H9 (cell line): Measurements from ENCODE around the gene ADAM19. TPM values are rescaled to one million over a fixed set of nuclear protein-coding genes. Genes with fewer than 3 reads are reported as not detected.

Source experiments
- DNase-seq: peaks from one replicate; pipeline ENCODE4 v3.0.0-alpha.2; 2017
- H2AFZ ChIP-seq: one replicate; pipeline ENCODE4 v1.6.1; 2013; ENCODE audit warnings: mild to moderate bottlenecking, low read length, control low read depth, moderate library complexity
- H2AK5ac ChIP-seq: 2 replicates; pipeline ENCODE4 v1.6.1; 2013; ENCODE audit warnings: low read length, control low read depth, mixed read lengths; ENCODE audit not compliant: insufficient read length
- H2BK120ac ChIP-seq: one replicate; pipeline ENCODE4 v1.6.1; 2013; ENCODE audit warnings: low read depth, mild to moderate bottlenecking, low read length, control low read depth, inconsistent platforms; ENCODE audit not compliant: poor library complexity, severe bottlenecking
- H2BK12ac ChIP-seq: 2 replicates; pipeline ENCODE4 v1.6.1; 2013; ENCODE audit warnings: low read length, control low read depth, mixed read lengths, low read depth; ENCODE audit not compliant: insufficient read length
- H2BK15ac ChIP-seq: 2 replicates; pipeline ENCODE4 v1.6.1; 2013; ENCODE audit warnings: low read depth, low read length, control low read depth
- H2BK20ac ChIP-seq: one replicate; pipeline ENCODE4 v1.6.1; 2013; ENCODE audit warnings: low read depth, mild to moderate bottlenecking, low read length, control low read depth, inconsistent platforms; ENCODE audit not compliant: poor library complexity, severe bottlenecking
- H2BK5ac ChIP-seq: 2 replicates; pipeline ENCODE4 v1.6.1; 2013; ENCODE audit warnings: low read length, control low read depth, mixed read lengths; ENCODE audit not compliant: insufficient read length
- H3K14ac ChIP-seq: 2 replicates; pipeline ENCODE4 v1.6.1; 2013; ENCODE audit warnings: low read length, control low read depth; ENCODE audit not compliant: insufficient read depth
- H3K18ac ChIP-seq: 2 replicates; pipeline ENCODE4 v1.6.1; 2013; ENCODE audit warnings: low read depth, mild to moderate bottlenecking, mixed read lengths, low read length, control low read depth; ENCODE audit not compliant: insufficient read length
- H3K23ac ChIP-seq: 2 replicates; pipeline ENCODE4 v1.6.1; 2013; ENCODE audit warnings: low read length, control low read depth, mixed read lengths, low read depth; ENCODE audit not compliant: insufficient read length
- H3K23me2 ChIP-seq: 2 replicates; pipeline ENCODE4 v1.6.1; 2013; ENCODE audit warnings: low read depth, mild to moderate bottlenecking, mixed read lengths, low read length, control low read depth; ENCODE audit not compliant: insufficient read length, poor library complexity, severe bottlenecking
- H3K27ac ChIP-seq: 2 replicates; pipeline ENCODE4 v1.5.1; 2013; ENCODE audit warnings: low read length, control low read depth, mixed read lengths, low read depth; ENCODE audit not compliant: insufficient read length
- H3K27me3 ChIP-seq: 2 replicates; pipeline ENCODE4 v1.6.1; 2013; ENCODE audit warnings: low read length, control low read depth, inconsistent platforms; ENCODE audit not compliant: insufficient read depth
- H3K4ac ChIP-seq: 2 replicates; pipeline ENCODE4 v1.6.1; 2013; ENCODE audit warnings: low read depth, mild to moderate bottlenecking, control low read depth, inconsistent platforms, low read length, moderate library complexity
- H3K4me1 ChIP-seq: 2 replicates; pipeline ENCODE4 v1.6.1; 2013; ENCODE audit warnings: low read length, control low read depth, inconsistent platforms; ENCODE audit not compliant: insufficient read depth
- H3K4me2 ChIP-seq: 2 replicates; pipeline ENCODE4 v1.6.1; 2013; ENCODE audit warnings: low read length, control low read depth, mixed read lengths; ENCODE audit not compliant: insufficient read length, insufficient read depth
- H3K56ac ChIP-seq: 2 replicates; pipeline ENCODE4 v1.6.1; 2013; ENCODE audit warnings: low read depth, mild to moderate bottlenecking, mixed read lengths, low read length, control low read depth; ENCODE audit not compliant: insufficient read length
- H3K79me1 ChIP-seq: 2 replicates; pipeline ENCODE4 v1.6.1; 2013; ENCODE audit warnings: low read depth, mild to moderate bottlenecking, moderate library complexity, low read length, control low read depth, inconsistent platforms; ENCODE audit not compliant: insufficient read depth, poor library complexity, severe bottlenecking
- H3K79me2 ChIP-seq: 2 replicates; pipeline ENCODE4 v1.6.1; 2013; ENCODE audit warnings: low read length, control low read depth, inconsistent platforms; ENCODE audit not compliant: insufficient read depth
- H3K9ac ChIP-seq: 2 replicates; pipeline ENCODE4 v1.6.1; 2013; ENCODE audit warnings: low read length, control low read depth, mixed read lengths; ENCODE audit not compliant: insufficient read length; ENCODE audit errors: extremely low read depth
- H3K9me3 ChIP-seq: one replicate; pipeline ENCODE4 v1.6.1; 2013; ENCODE audit warnings: low read depth, low read length, inconsistent platforms; ENCODE audit not compliant: control insufficient read depth
- H3T11ph ChIP-seq: one replicate; pipeline ENCODE4 v1.6.1; 2013; ENCODE audit warnings: mild to moderate bottlenecking, low read length, control low read depth, inconsistent platforms
- H4K20me1 ChIP-seq: one replicate; pipeline ENCODE4 v1.6.1; 2013; ENCODE audit not compliant: control insufficient read depth, insufficient read length, insufficient read depth
- H4K5ac ChIP-seq: 2 replicates; pipeline ENCODE4 v1.6.1; 2013; ENCODE audit warnings: low read depth, mild to moderate bottlenecking, mixed read lengths, low read length, control low read depth; ENCODE audit not compliant: insufficient read length
- H4K8ac ChIP-seq: replicated peaks from 2 replicates; pipeline ENCODE4 v1.6.1; 2013; ENCODE audit warnings: low read length, control low read depth, mixed read lengths, low read depth; ENCODE audit not compliant: insufficient read length
- H4K91ac ChIP-seq: 2 replicates; pipeline ENCODE4 v1.6.1; 2013; ENCODE audit warnings: low read depth, mild to moderate bottlenecking, moderate library complexity, mixed read lengths, low read length, control low read depth; ENCODE audit not compliant: insufficient read length
- H3K27ac Mint-ChIP-seq, 3 experiments: 2 replicates in 2 of 3; 3 replicates in 1 of 3; pipeline ENCODE4 v1.8.0; 2020 to 2021; ENCODE audit warnings: mixed read lengths in 3 of 3, mild to moderate bottlenecking in 1 of 3, moderate library complexity in 1 of 3
- H3K27me3 Mint-ChIP-seq: 2 replicates; pipeline ENCODE4 v1.8.0; 2021; ENCODE audit warnings: low read depth, mild to moderate bottlenecking, moderate library complexity, mixed read lengths
- H3K36me3 Mint-ChIP-seq, 3 experiments: 2 replicates in 2 of 3; 3 replicates in 1 of 3; pipeline ENCODE4 v1.8.0; 2020 to 2021; ENCODE audit warnings: low read depth in 3 of 3, mixed read lengths in 3 of 3; ENCODE audit not compliant: insufficient read depth in 1 of 3
- H3K4me1 Mint-ChIP-seq, 2 experiments: 2 replicates each; pipeline ENCODE4 v1.8.0; 2020; ENCODE audit warnings: mixed read lengths in 2 of 2
- H3K4me3 Mint-ChIP-seq, 2 experiments: 2 replicates in 1 of 2; 3 replicates in 1 of 2; pipeline ENCODE4 v1.8.0; 2020 to 2021; ENCODE audit warnings: mild to moderate bottlenecking in 2 of 2, mixed read lengths in 2 of 2, moderate library complexity in 1 of 2
- H3K9me3 Mint-ChIP-seq, 2 experiments: 2 replicates in 1 of 2; 3 replicates in 1 of 2; pipeline ENCODE4 v1.8.0; 2020; ENCODE audit warnings: mild to moderate bottlenecking in 2 of 2, mixed read lengths in 2 of 2, moderate library complexity in 1 of 2
- WGBS: extraction: QIAGEN DNeasy Blood & Tissue Kit; methylation state at CpG from one replicate; pipeline ENCODE4 v1.1.7; 2013; ENCODE audit warnings: missing lambda C conversion rate, low lambda C conversion rate, mixed read lengths; ENCODE audit not compliant: insufficient read length; ENCODE audit errors: extremely low coverage; 5-methylcytosine and 5-hydroxymethylcytosine counted together
- total RNA-seq: library from RNA; stranded (reverse); gene quantifications from 2 replicates; pipeline ENCODE4 v1.2.1, GENCODE V29; 2021
- TF ChIP-seq, protein P1 (sequence below): fragments of 200-600 bp; sonication (generic); conservative IDR thresholded peaks from 3 replicates; pipeline ENCODE4 v1.8.0; 2021; ENCODE audit warnings: antibody characterized with exemption, mild to moderate bottlenecking

The ADAM19 gene
- total RNA-seq, 1 experiment from 2014 or later: 9.9 TPM

DNA sequence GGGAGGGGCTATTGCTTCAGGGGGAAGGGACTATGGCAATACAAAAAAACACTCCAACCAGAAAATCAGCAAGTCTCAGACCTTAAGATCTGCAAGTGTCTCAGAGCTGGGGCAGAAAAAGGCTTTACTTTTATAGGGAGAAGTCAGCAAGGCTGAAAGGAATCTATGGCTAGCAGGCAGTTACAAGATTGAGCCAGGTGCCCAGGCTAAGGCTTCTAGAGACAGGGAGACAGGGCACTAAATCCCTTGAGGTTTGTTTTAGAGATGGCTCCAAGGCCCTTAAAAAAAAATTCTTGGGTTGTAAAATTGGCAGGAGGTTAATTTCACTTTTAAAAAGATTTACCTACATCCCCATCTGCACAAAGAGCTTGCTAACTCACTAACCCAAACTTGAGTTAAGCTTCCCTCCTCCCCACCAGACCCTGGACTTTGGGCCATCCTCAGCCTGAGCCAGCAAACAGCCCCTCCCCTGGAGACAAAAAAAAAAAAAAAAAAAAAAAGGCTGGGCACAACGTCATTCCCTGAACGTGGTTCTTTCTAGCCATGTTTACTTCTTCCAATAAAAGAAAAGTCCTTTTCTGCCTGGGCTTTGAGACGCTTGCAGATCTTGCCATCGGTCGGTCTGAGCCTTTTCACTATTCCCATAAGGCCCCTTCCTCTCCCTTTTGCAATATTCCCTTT lies 97.6 kb downstream of the ADAM19 start:
- H3K27ac Mint-ChIP-seq: 0 out of 7 replicates have a peak overlapping the region, but pooled peaks of 1 of the 3 experiments have one; percentile 40

More for the DNA sequence above, 97.6 kb downstream of the ADAM19 start:
- Mint-ChIP-seq H3K4me1 (peaks cover 20% of the 10 kb centered on the region in 2 experiments), H3K4me3 (no peak overlapping the region), H3K36me3 (peaks cover 4 to 11% (median 5%) of the 10 kb centered on the region in 3 experiments; a peak in 6 of 7 replicates), H3K9me3 (no peaks in the 10 kb centered on the region), H3K27me3 (no peaks in the 10 kb centered on the region)
- Histone ChIP-seq H3K23me2 (no peaks in the 10 kb centered on the region), H2BK12ac (no peak overlapping the region), H2BK20ac (no peak overlapping the region), H4K20me1 (no peaks in the 10 kb centered on the region), H2AK5ac (no peak overlapping the region), H3K27me3 (no peaks in the 10 kb centered on the region), H3K23ac (no peak overlapping the region), H2AFZ (no peak overlapping the region), H3K18ac (no peak overlapping the region), H3K4me2 (no peak overlapping the region), H2BK120ac (no peak overlapping the region), H2BK15ac (no peak overlapping the region), H3K14ac (no peak overlapping the region), H3K79me2 (no peaks in the 10 kb centered on the region), H3K4ac (no peak overlapping the region), H3K9me3 (no peaks in the 10 kb centered on the region), H3T11ph (no peak overlapping the region), H4K8ac (no peak overlapping the region), H3K9ac (no peak overlapping the region), H3K56ac (no peak overlapping the region), H4K91ac (no peak overlapping the region), H4K5ac (no peak overlapping the region), H3K27ac (no peak overlapping the region), H2BK5ac (no peak overlapping the region), H3K79me1 (no peaks in the 10 kb centered on the region), H3K4me1 (peaks cover 5% of the 10 kb centered on the region; the same call in 1 of the 2 replicates)
- TF ChIP-seq, protein P1, sequence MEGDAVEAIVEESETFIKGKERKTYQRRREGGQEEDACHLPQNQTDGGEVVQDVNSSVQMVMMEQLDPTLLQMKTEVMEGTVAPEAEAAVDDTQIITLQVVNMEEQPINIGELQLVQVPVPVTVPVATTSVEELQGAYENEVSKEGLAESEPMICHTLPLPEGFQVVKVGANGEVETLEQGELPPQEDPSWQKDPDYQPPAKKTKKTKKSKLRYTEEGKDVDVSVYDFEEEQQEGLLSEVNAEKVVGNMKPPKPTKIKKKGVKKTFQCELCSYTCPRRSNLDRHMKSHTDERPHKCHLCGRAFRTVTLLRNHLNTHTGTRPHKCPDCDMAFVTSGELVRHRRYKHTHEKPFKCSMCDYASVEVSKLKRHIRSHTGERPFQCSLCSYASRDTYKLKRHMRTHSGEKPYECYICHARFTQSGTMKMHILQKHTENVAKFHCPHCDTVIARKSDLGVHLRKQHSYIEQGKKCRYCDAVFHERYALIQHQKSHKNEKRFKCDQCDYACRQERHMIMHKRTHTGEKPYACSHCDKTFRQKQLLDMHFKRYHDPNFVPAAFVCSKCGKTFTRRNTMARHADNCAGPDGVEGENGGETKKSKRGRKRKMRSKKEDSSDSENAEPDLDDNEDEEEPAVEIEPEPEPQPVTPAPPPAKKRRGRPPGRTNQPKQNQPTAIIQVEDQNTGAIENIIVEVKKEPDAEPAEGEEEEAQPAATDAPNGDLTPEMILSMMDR: no peak
- DNase-seq: no peak
- whole genome bisulfite sequencing: no CpG with 5 or more reads among the region's 5 CpGs
